GM19238 (cell line): ENCODE measurements around the gene DLD.
"Not testable (repeated sequence)": the region's sequence is repeated elsewhere in the genome, so short reads cannot be mapped to it uniquely, and the experiment has no call there.

Source experiments
- DNase-seq: peaks from one replicate; pipeline ENCODE4 v3.0.0; 2011; ENCODE audit warnings: low spot score; ENCODE audit not compliant: insufficient read length

DLD gene, protein sequence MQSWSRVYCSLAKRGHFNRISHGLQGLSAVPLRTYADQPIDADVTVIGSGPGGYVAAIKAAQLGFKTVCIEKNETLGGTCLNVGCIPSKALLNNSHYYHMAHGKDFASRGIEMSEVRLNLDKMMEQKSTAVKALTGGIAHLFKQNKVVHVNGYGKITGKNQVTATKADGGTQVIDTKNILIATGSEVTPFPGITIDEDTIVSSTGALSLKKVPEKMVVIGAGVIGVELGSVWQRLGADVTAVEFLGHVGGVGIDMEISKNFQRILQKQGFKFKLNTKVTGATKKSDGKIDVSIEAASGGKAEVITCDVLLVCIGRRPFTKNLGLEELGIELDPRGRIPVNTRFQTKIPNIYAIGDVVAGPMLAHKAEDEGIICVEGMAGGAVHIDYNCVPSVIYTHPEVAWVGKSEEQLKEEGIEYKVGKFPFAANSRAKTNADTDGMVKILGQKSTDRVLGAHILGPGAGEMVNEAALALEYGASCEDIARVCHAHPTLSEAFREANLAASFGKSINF

GRCh38 chr7:107890962-107891635, at the start of gene DLD:
TSS of gene DLD (plus strand) at chr7:107891183. CDS start at chr7:107891251, 68 bp downstream.
- peak; percentile 88 for DNase-seq

DNA sequence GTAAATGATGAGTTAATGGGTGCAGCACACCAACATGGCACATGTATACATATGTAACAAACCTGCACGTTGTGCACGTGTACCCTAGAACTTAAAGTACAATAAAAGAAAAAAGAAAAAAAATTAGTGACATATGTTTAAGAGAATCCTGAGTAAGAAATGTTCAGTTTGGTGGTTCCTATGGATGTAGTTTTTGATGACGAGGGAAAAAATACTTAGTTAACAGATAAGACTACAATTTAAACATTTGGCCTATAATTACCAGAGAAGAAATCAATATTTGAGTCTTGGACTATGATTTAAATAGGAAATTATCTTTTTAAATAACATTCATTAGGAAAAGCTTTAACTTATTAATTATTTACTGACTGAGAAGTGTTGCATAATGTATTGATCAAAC, 48.8 kb upstream of the DLD start:
- no peak for DNase-seq

GRCh38 chr7:107843184-107843583, 47.8 kb upstream of the DLD start:
- no peak for DNase-seq

DNA sequence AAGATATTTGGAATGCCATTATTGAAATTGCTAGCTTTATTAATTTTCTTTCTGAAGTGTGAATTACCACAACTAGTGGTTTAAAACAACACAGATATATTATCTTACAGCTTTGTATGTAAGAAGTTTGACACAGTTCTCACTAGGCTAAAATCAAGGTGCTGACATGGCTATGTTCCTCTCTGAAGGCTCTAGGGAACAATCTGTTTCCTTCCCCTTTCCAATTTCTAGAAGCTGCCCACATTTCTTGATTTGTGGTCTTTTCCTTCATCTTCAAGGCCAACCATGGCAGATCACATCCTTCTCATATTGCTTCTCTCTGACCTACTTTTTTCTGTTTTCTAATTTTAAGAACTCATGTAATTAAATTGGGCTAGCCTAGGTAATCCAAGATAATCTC, 44.7 kb upstream of the DLD start:
- no peak for DNase-seq

DNA sequence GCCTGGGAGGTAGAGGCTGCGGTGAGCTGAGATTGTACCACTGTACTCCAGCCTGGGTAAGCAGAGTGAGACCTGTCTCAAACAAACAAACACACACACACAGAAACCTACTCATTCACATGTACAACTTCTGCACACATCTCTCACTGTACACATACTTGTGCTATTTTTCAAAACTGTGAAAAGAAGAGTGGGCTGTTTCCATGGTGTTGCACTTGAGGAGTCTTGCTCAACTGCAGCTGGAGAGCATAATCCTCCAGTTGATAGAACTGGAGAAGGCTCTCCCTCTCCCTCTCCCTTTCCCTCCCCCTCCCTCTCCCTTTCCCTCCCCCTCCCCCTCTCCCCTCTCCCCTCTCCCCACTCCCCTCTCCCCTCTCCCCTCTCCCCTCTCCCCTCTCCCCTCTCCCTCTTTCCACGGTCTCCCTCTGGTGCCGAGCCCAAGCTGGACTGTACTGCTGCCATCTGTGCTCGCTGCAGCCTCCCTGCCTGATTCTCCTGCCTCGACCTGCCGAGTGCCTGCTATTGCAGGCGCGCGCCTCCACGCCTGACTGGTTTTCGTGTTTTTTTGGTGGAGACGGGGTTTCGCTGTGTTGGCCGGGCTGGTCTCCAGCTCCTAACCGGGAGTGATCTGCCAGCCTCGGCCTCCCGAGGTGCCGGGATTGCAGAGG, 43.7 kb upstream of the DLD start:
- DNase-seq: no peak

GRCh38 chr7:107847836-107848175, 43.2 kb upstream of the DLD start:
- DNase-seq: not testable (repeated sequence)

- not testable (repeated sequence) for DNase-seq
Measured at GRCh38 chr7:107848211-107848610, 42.8 kb upstream of the DLD start.

GRCh38 chr7:107850216-107850615, 40.8 kb upstream of the DLD start:
- DNase-seq: no peak

- no peak for DNase-seq
Measured at GRCh38 chr7:107850643-107851042, 40.3 kb upstream of the DLD start.

DNA sequence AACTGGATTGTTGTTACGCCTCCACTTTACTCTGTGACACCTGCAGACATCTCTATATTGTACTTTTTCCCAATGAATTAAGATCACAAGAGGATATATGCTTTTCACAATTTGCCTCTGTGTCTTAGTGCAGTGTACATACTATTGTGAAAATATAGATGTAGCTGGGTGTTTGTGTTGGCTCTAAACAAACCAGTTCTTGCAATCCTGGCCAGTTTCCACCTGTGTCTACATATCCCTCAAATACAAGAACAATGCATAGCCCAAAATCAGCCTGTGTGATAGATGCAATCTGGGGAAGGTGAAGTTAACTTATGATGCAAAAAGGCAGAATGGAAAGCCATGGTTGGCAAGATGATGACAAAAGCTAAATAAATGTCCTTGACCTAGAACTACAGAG, 36.5 kb upstream of the DLD start:
- no peak for DNase-seq

DNA sequence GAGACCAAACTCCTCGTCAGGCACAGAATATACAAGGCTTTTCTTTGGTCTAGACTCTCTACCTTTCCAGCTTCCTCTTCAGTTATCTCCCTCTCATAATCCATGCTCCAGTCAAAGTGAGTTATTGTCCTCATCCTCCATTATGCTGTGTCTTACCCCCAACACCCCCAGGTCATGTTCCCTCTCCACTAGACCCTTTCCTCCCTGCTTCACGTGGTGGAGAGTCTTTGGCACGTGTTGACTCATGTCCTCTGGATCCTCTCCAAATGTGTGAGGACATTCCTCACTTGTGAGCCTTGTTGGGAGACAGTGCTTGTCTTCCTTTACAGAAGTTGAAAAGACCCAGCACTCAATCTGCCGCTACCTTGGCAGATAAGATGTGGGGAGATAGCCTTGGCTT, 36.0 kb upstream of the DLD start:
- DNase-seq: no peak

DNA sequence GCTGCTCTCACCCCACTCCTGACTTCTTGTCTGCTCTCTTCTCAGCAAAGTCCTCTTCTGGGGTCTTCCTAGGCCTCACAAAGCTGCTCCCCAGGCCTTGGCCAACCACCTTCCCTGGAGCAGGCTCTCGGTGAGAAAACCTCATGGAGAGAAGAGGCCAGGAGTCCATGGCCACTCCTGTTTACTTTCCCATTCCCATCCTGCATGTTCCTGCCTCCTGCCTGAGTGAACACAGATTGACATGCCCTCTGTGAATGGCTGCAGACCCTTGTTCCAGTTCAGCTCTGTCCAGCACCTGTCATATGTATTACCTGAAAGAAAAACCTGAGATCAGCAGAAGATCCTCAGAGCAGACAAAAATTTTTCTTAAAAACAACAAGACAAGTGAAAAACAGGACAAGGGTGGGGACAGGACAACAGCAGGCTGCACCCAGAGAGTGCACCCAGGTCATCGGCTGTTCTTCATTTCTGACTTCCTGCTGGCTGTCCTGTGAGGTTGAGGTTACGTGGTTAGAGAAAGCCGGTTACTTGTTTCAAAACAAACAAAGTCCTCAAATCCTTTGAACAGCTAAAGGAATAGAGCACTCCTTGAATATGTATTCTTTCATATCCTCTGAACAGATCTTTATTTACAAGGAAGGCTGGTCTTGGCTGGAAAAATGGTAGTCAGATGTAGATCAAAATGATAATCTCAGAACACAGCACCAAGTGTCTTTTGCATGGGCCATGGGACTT, 34.0 kb upstream of the DLD start:
- no peak for DNase-seq

DNA sequence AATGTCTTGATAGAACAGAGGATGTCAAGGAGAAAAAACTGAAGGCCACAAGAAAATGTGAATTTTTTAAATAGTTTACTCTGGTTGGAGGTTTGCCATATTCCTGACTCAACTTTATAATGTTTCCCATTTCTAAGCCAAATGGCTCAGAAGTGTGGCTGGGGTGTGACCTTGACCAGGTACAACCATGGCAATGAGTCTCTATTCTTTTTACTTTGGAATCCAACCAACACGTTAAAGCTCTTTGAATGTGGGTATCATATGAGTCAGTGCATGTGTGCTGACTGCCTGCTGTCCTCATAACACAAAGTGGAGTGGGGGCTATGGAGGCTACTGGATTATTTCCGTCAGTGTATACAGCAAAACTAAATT, 33.5 kb upstream of the DLD start:
- no peak for DNase-seq

DNA sequence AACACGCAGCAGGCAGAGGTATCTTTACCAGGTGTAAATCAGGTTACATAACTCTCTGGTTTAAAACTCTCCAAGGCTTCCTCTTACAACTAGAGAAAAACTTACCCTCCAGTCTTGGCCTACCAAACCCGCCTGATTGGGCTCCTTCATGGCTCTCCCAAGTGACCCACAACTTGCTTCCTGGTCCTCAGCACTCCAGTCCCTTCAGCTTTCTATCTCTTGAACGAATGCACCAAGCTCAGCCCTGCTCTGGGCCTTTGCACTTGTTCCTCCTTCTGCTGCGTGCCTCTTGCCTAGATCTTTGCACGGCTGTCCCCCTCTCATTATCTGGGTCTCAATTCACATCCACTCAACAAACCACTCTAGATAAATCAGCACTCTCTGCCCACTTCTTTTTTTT, 32.7 kb upstream of the DLD start:
- no peak for DNase-seq

GRCh38 chr7:107860279-107860961, 30.6 kb upstream of the DLD start:
- no peak for DNase-seq

DNA sequence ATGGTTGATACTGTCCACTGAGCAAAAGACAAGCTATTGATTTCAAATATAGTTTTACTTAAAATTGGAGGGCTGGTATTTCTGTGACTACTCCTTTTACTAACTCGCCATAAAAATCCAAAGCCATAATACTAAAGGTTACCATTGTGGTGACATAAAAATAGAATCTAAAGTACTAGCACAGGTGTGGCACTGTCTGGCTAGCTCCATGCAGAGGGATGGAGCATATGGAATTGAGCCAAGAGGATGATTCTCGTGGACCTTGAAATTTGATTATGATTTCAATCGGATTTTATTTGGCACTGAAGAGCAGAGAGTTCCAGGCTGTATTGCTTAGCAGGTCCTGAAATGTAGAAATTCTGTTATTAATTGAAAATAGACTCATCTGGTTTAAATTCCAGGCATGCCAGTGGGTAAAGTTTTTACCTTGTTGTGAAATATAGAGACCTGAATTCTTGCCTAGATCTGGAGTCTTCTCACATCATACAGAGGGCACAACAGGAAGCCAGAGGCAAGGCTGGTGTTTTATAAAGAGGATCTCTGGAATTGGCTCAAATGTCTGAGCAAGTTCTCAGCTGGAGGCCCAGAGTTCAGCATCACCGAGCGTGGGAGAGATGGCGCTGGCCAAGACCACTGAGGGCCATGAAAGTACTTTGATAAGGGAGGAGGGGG, 29.9 kb upstream of the DLD start:
- no peak for DNase-seq

DNA sequence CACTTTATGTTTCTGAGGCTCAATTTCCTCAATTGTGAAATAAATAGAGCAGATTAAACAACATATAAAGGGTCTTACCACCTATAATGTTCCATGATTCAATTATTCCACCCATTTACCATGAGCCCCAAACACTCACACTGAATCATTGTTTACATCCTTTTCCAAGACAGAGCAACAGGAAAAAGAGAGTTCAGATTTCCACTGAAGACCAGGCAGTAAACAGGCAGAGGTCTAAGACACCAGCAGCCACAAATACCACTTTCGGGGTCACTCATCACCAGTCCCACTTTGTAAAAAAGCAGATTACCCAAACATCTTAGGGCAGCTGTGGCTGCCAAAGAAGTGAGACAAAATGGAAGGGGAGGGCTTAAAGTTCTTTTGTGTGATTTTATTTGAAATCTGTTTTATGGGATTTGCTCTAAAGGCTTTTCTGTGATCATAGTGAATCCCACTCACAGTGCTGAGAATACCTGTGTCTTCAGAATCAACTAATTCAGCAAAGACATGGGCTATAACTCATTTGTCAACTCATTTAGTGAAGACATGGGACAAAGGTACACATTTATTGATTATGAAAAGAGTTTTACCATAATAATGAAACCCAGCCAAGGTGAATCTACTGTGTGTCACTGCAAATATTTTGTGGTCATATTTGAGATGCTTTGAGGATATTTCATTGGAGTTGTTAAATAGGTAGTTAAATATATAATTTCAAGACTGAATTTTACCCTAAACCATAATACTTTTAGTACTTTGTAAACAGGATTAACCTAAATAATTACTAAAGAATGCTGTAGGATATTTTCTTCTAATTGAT, 24.8 kb upstream of the DLD start:
- DNase-seq: no peak

DNA sequence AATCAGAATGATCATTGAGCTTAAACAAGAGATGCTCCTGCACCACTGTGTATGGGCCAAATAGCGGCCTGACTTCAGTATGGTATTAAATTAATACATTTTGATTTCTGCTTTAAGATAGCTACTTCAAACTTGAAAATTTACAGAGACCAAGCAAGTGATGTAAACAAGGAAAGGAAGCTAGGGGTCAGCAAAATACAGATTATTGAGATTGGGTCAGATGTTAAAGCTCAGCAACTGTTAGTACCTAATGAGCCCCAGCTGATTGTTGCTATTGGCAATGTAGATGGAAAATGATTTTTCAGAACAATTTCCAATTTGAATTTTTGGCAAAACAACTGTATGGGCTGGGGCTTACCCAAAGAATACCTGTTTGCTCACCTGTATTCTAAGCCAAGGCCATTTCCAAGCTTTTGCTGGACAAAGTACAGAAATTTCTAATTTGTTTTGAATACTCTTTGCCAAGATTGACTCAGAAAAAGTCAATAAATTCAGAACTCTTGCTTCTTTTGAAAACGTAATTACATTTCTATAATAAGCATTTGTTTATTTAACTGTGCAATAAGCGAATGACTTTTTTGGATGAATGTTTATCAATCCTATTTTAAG, 23.0 kb upstream of the DLD start:
- DNase-seq: no peak

- no peak for DNase-seq
Measured at GRCh38 chr7:107870427-107871000, 20.5 kb upstream of the DLD start.
